Kidney tubule cell (primary cell): ENCODE data around the gene PXMP4.
"Not testable (repeated sequence)": the region's sequence is repeated elsewhere in the genome, so short reads cannot be mapped to it uniquely, and the experiment has no call there.

Experiments
- DNase-seq: peaks from one replicate; pipeline ENCODE4 v3.0.0-alpha.2; 2018; ENCODE audit warnings: low spot score

PXMP4 gene, protein sequence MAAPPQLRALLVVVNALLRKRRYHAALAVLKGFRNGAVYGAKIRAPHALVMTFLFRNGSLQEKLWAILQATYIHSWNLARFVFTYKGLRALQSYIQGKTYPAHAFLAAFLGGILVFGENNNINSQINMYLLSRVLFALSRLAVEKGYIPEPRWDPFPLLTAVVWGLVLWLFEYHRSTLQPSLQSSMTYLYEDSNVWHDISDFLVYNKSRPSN

DNA sequence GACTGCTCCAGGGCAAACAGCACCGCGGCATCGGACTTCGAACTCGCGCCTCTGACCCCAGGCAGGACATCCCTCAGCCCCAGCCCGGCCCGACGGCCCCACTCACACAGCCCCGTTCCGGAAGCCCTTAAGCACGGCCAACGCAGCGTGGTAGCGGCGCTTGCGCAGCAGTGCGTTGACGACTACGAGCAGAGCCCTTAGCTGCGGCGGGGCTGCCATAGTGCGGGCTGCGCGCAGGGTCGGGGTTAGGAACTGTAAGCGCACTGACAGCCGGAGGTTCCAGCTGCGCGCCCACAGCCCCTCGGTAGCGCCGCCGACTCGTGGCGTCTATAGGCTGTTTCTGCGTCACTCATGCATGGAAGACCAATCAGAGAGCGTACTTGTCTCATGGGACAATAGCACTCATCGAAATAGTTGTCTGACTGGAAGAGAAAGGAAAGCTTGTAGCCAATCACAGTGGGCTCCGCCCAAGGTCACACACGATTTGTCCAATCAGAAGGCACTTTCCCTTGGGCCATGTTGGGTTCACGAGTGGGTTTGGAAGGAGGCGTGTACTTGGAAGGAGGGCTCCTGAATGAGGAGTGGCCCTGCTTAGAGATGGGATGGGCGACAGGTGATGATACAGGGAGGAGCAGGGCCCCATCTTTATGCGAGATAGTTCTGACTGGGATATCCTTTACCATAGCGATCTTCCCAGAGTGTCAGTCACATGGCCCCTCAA, at the start of gene PXMP4:
PXMP4 (minus strand) TSS at position 322 of the 721 bp plus-strand sequence; CDS start at position 219, 103 bp downstream.
- DNase-seq: peak; percentile 95

DNA sequence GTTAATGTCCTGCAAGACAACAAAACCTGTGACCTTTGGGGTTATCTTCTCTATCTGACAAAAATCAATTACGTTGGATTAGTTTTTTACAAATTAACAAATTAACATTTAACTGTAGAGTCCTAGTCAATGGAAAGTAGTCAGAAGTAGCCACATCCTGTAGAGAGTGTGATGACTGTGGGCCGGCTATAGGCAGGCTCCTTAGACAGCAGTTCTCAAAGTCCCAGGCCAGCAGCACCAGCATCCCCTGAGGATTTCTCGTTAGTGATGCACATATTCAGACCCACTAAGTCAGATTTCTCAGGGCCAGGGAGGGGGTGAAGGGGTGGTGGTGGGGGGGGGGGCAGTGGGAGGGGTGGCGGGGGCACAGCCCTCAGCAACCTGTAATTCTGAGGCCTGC, 48.9 kb upstream of the PXMP4 start:
- no peak for DNase-seq

DNA sequence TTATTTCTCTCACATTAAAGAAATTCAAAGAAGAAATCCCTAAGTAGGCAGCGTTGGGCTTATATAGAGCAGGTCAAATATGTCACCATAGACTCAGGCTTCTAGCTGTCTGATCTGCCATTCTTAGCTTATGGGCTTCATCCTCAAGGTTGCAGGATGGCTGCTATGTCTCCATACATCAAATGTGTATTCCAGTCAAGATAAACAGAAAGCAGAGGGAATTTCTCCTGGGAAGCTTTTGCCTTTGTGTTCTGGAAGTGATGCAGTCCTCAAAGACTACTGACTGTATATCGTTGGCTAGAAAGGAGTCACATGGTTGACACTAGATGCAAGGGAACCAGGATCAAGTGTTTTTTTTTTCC, 47.6 kb upstream of the PXMP4 start:
- no peak for DNase-seq

DNA sequence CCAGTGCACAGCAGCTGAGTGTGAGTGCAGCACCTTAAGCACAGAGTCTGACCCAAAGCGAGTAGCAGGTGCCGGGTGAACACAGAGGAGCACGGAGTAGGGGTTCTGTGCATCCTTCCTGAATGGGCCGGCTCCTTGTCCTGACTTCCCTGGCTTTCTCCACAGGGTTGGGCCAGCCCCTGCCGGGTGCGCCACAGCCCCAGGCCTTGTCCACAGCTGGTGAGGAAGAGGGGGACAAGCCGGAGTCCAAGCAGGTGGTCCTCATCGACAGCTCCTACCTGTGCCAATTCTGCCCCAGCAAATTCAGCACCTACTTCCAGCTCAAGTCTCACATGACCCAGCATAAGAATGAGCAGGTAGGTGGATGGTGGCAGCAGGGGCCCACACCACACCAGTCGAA, 46.6 kb upstream of the PXMP4 start:
- no peak for DNase-seq

DNA sequence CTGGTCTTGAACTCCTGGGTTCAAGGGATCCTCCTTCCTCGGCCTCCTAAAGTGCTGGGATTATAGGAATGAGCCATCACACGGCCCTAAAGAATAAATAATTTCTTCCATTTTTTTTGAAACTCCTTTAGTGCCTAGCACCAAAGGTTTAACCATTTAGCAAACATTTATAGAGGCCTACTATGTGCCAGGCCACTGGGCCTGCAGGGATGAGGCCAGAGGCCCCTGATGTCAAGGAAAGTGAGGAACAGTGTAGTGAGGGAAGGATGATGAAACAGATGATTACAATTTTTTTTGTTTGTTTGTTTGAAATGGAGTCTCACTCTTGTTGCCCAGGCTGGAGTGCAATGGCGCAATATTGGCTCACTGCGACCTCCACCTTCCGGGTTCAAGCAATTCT, 45.5 kb upstream of the PXMP4 start:
- DNase-seq: no peak

DNA sequence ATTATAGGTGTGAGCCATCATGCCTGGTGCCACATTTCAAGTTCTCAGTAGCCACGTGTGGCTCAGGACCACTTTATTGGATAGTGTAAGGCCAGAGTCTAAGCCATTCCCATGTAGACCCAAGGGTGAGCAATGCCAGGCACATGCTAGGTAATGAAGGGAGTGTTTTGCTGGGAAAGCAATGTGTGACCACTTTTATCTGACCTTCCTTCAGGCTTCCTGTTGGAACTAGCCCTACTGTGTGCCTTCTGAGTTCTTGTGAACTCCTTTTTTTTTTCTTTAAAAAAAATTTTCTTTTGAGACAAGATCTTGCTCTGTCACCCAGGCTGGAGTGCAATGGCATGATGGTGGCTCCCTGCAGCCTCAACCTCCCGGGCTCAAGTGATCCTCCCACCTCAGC, 45.0 kb upstream of the PXMP4 start:
- no peak for DNase-seq

DNA sequence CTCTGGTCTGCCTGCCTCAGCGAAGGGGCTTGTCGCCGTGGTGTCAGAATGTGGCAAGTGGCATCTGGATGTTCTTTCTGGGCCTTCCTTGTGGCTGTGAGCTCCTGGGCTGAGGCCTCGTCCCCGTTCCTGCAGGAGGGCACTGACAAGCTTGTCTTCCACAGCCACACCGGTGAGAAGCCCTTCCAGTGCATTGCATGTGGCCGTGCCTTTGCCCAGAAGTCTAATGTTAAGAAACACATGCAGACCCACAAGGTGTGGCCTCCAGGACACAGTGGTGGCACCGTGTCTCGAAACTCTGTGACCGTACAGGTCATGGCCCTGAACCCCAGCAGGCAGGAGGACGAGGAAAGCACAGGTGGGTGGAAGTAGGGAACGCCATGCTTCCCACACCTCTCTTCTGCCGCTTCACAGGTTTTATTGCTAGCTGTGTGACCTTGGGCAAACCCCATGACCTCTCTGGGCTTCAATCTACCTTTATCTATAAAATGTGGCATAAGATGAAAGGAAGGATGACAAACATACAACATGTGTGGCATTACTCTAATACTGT, 41.7 kb upstream of the PXMP4 start:
- DNase-seq: no peak

DNA sequence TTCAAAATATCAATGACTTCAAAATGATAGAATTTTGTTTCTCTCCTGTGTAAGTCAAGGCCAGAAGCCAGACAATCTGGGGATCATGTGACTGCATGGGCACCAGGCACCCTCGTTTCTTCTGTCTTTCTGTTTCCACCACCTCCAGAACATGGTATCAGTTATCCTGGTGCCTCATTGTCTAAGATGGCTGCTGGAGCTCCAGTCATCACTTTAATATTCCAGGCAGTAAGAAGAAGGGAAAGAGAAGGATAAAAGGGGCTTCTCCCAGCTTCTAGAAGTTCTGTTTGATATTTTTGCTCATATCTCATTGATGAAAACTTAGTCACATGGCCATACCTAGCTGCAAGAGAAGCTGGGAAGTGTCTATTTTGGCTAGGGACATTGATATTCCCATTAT, 37.3 kb upstream of the PXMP4 start:
- DNase-seq: no peak

DNA sequence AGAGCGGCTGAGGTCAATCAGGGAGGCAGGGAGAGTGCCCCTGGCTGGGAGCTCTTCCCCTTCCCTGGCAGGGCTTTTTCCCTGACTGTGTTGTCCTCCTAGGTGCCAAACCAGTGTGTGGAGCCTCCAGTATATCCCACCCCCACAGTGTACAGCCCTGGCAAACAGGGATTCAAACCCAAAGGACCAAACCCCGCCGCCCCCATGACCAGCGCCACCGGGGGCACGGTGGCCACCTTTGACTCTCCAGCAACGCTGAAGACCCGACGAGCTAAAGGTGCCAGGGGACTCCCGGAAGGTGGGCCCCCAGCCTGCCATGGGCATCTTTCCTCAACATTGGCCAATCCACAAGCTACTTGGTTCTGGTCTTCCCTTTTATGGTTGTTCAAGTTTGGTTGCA, 36.9 kb upstream of the PXMP4 start:
- no peak for DNase-seq

DNA sequence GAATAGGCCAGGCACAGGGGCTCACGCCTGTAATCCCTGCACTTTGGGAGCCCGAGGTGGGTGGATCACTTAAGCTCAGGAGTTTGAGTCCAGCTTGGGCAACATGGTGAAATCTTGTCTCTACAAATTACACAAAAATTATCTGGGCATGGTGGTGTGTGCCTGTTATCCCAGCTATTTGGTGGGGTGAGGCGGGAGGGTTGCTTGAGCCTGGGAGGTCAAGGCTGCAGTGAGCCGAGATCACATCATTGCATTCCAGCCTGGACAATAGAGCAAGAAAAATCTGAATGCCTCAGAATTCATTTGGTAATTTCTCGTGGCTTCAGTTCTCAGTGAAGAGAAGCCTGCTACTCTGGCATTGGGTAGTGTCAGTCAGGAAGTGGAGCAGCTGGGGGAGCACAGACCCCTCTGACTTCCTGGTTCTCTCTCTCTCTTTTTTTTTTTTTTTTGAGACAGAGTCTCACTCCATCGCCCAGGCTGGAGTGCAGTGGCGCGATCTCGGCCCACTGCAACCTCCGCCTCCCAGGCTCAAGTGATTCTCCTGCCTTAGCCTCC, 35.9 kb upstream of the PXMP4 start:
- DNase-seq: not testable (repeated sequence)

DNA sequence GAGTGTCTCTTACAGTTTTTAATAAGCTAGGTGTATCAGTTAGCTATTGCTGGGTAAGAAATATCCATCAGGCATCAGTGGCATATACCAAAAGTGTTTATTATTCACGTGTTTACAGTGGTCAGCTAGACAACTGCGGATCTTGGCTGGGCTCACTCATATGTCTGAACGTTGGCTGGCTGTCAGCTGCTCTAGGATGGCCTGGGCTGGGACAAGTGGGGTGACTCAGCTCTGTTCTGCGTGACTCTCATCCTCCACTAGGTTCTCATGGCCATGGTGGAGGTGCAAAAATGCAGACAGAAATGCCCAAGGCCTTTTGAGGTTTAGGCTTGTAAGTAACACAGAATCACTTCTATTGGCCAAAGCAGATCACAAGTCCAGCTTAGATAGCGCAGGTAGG, 33.7 kb upstream of the PXMP4 start:
- DNase-seq: no peak

DNA sequence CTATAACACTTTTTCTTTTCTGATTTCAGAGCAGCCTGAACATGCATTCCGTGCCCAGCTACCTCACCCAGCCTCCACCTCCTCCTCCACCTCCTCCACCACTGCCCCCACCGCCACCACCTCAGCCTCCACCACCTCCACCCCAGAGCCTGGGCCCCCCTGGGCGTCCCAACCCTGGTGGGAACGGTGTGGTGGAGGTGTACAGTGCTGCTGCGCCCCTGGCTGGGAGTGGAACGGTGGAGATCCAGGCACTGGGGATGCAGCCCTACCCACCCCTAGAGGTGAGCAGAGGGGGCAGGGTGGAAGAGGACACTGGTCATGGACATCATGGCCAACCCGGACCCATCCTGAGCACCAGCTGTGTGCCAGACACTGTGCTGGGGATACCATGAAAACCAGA, 33.0 kb upstream of the PXMP4 start:
- no peak for DNase-seq

DNA sequence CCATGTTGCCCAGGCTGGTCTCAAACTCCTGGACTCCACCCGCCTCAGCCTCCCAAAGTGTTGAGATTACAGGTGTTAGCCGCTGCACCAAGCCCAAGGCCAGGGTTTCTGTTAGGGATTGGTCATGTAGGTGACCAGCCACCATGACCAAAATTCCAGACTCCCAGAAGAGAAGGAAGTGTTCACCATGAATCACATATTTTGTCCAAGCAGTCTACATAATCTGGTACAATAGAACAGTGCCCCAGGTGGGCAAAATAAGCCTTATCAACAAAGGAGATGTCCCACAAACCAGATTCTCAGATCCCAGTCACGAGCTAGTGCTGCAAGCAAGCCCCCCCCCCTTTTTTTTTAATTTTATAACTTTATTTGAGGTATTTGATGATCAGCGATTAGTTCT, 31.7 kb upstream of the PXMP4 start:
- DNase-seq: peak; percentile 81

DNA sequence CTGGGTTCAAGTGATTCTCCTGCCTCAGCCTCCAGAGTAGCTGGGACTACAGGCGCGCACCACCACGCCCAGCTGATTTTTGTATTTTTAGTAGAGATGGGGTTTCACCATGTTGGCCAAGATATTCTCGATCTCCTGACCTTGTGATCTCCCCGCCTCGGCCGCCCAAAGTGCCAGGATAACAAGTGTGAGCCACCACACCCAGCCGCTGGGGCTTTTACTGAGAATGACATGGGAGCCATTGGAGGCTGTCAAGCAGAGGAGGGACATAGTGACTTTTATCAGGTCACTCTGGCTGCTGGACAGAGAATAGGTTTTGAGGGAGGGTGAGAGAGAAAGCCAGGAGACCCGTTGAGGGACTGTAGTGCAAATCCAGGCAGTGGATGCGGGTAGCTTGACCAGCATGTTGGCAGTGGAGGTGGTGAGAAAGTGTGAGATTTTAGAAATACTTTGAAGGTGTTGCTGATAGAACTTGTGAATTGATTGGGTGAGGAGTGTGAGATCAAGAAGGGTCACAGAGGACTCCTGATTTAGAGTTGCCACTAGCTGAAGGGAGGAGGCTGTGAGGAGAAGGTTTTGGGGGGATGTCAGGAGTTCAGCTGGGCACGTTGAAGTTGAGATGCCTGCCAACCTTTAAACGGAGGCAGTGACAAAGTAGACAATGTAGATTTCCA, 26.4 kb upstream of the PXMP4 start:
- no peak for DNase-seq

DNA sequence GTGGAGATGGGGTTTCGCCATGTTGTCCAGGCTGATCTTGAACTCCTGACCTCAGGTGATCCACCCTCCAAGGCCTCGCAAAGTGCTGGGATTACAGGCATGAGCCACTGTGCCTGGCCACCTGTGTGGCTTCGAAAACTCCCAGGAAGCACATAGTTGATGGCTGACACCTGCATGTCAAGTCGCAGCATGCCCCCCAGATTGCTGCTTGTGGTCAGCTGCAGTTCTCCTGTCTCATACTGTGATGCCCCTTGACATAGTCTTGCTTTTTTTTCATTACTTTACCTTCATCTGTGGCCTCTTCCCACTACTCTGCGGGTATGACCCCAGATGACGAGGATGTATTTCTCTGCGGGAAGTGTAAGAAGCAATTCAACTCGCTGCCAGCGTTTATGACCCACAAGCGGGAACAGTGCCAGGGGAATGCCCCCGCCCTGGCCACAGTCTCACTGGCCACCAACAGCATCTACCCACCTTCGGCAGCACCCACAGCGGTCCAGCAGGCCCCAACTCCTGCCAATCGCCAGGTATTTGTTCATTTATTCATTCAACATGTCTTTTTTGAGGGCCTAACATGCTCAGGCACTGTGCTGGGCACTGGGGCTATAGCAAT, 24.8 kb upstream of the PXMP4 start:
- no peak for DNase-seq

DNA sequence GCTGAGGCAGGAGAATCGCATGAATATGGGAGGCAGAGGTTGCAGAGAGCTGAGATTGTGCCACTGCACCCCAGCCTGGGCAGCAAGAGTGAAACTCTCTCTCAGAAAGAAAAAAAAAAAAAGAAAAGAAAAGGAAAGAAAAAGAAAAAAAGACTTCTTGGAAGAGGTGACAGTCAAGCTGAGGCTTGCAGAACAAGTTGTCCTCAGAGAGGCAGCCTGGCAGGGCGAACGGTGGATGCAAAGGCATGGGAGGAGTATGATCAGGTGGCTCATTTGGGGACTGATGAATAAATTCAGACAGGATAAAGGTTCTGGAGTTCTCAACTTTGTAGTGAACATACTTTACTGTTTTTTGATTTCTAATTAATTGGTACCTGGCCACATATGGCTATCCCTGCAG, 24.1 kb upstream of the PXMP4 start:
- no peak for DNase-seq

DNA sequence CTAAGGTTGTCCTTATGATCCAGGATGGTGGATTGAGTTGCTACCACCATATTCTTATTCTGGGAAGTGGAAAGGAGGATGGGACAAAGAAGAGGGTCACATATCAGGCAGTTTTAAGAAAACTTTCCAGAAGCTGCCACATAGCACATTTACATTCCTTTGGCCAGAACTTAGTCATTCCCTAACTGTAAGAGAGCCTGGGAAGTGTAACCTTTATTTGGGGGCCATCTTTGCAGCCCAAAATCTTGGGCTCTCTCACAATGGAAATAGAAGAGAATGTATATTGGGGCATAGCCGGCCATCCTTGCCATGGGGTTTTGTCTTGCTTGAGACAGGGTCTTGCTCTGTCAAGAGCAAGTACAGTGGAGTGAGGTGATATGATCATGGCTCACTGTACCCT, 20.1 kb upstream of the PXMP4 start:
- no peak for DNase-seq

DNA sequence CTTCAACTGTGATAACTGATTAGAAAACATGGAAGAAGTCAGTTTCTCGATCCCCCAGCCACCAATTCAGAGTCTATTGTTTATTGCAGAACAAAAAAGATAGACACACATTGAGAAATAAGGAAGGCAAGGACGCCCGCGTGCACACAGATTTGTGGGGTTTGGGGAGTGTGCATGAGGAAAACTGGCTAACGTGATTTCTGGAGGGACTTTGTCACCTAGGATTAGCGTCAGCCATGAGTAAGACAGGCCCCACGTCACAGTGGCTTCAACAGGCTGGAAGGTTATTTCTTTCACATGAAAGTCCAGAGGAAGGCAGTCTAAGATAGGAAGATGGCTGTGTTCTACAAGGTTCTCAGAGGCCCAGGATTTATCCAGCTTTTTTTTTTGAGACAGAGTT, 19.4 kb upstream of the PXMP4 start:
- no peak for DNase-seq

DNA sequence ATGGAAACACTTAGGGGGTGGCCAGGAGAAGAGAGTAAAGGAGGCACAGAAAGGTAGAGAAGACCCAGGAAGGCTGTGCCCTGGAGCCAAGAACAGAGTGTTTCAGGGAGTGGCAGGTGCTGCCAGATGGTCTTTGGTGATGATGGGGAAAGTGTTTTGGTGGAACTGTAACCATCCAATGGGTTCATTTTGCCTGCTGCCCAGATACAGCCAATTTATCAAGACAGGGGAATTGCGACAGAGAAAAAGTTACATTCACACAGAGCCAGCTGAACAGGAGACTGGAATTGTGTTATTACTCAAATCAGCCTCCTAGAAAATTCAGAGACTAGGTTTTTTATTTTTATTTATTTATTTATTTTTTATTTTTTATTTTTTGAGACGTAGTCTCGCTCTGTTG, 16.9 kb upstream of the PXMP4 start:
- no peak for DNase-seq

DNA sequence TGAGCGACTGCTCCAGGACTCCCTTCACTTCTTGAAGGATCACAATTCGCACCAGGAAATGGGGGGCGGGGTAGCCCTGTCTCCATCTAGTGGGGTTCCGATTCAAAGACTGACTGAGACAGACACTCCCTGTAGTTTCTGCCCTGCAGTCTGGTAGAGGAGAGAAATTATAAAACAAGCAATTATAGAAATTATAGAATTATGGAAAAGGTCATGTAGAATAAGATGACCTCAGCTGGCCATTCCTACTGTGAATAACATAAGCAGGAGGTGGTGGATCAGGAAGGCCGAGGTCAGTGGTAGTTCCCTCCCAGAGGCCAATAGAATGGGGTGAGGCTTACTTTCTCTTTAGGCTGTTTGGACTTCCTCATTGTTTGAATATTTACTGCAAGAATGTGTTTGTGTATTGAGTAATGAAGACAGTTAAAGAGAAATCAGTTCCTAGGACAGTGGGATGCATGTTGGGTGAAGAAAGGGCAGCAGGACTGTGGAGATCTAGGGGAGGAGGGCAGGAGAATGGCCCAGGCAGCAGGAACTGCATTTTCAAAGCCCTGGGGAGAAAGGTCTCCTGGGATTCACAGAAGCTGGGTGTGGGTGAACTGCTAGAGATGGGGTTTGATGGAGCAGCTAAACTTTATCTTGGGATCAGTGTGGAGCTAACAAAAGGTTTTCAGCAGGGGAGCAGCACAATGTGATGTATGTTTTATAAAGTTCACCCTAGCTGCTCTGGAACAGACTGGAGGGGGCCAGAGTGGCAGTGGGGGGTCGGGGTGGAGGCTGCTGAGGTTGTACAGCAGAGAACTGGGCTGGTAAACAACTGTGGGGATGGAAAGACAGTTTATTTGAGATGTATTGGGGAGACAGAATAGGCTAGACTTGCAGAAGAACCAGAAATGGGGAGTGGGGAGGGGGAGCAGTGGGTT, 13.8 kb upstream of the PXMP4 start:
- peak; percentile 90 for DNase-seq

DNA sequence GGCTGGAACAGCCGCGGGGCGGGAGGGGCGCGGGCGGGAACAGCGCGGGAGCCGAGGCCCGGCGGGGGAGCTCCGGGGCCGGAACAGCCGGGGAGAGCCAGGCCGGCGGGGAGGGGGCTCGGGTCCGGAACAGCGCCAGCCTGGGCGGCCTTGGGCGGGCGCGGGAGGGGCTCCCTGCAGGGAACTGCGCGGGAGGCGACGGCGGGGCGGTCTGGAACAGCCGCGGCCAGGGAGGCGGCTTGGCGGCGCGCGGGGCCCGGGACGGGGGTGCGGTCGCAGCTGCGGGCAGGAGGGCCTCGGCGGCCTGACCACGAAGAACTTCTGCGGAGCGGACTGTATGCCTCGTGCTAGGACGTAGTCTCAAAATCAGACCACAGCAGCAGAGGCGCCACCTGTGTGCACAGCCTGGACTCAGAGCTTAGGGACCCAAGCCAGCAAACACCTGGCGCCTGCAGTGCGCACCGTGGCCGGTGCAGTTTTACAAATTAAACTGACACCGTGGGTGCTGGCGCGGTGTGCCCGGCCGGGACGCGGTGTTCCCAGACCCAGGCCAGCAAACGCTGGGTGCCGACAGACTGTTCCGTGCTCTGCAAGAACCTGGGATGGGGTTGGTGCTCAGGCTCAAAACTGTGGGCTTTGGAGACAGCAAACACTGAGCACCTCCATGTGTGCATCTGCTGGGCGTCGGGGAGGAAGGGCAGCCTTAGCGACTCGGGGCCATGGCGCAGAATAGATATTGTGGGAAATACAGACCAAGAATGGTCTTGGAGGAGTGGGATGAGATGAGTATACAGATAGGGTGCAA, 12.3 kb upstream of the PXMP4 start:
- no peak for DNase-seq
